K562 (cell line): Measurements from ENCODE around the gene UROD. TPM values are rescaled to one million over a fixed set of nuclear protein-coding genes. Genes with fewer than 3 reads are reported as not detected.

Experiments
- BRF1 ChIP-seq: IDR thresholded peaks from 3 replicates; pipeline ENCODE4 v1.6.1; 2011; ENCODE audit warnings: borderline replicate concordance, mild to moderate bottlenecking; ENCODE audit not compliant: insufficient read length; ENCODE audit errors: extremely low read depth
- CSDE1 ChIP-seq, 2 experiments: fragments of 450-650 bp; IDR thresholded peaks; 2 replicates each; pipeline ENCODE4 v1.6.1; 2016; ENCODE audit warnings: mild to moderate bottlenecking in 1 of 2
- CXXC5 ChIP-seq: fragments of 250-450 bp; sonication (Bioruptor Pico); IDR thresholded peaks from 2 replicates; pipeline ENCODE4 v1.8.0; 2022; ENCODE audit warnings: inconsistent platforms, mild to moderate bottlenecking, moderate library complexity
- HEY1 ChIP-seq: fragments of 250-450 bp; sonication (Bioruptor Pico); IDR thresholded peaks from 2 replicates; pipeline ENCODE4 v1.5.0; 2020; ENCODE audit warnings: mild to moderate bottlenecking, moderate library complexity, borderline replicate concordance
- ILF3 ChIP-seq: fragments of 450-650 bp; IDR thresholded peaks from 2 replicates; pipeline ENCODE4 v1.6.1; 2018; ENCODE audit warnings: antibody characterized with exemption, mild to moderate bottlenecking, moderate library complexity, borderline replicate concordance
- NFE2L1 ChIP-seq: fragments of 450-650 bp; IDR thresholded peaks from 2 replicates; pipeline ENCODE4 v1.6.1; 2016; ENCODE audit warnings: missing genetic modification characterization, low read depth, mild to moderate bottlenecking, missing compliant biosample characterization, moderate library complexity, borderline replicate concordance
- RBBP5 ChIP-seq: fragments of 200-600 bp; sonication (generic); IDR thresholded peaks from 2 replicates; pipeline ENCODE4 v1.6.1; 2012; ENCODE audit warnings: borderline replicate concordance, mild to moderate bottlenecking, low read length, control low read depth, inconsistent platforms; ENCODE audit not compliant: insufficient read depth, poor library complexity, severe bottlenecking
- RCOR1 ChIP-seq, 2 experiments: IDR thresholded peaks; 2 replicates each; pipeline ENCODE4 v1.6.1; 2012; ENCODE audit warnings: low read depth in 2 of 2, low read length in 2 of 2, borderline replicate concordance in 1 of 2, improper control_type of control experiment in 1 of 2
- THRAP3 ChIP-seq: fragments of 450-650 bp; IDR thresholded peaks from 2 replicates; pipeline ENCODE4 v1.6.1; 2016; ENCODE audit warnings: mild to moderate bottlenecking, inconsistent platforms, borderline replicate concordance
- ZKSCAN3 ChIP-seq: fragments of 250-450 bp; sonication (Bioruptor Pico); IDR thresholded peaks from 2 replicates; pipeline ENCODE4 v1.4.0; 2020
- ZNF584 ChIP-seq: fragments of 200-800 bp; sonication (Bioruptor generic); IDR thresholded peaks from 2 replicates; pipeline ENCODE4 v1.6.1; 2016; ENCODE audit warnings: low read depth, mild to moderate bottlenecking, missing genetic modification characterization, missing compliant biosample characterization
- polyA plus RNA-seq, 8 experiments: library from polyadenylated mRNA; depleted of rRNA in 4 of 8; stranded (reverse) in 5 of 8; unstranded in 3 of 8; fragments of >200 nt; fragmentation: Nextera tagmentation in 2 of 8; fragmentation: Illumina TruSeq in 1 of 8; extraction: Ambion mirVana in 2 of 8; extraction: Trizol in 1 of 8; gene quantifications; 2 replicates each; pipeline versions ENCODE4 v1.2.1 to v1.2.3, GENCODE V29; 2011 to 2014; ENCODE audit warnings: inconsistent platforms in 1 of 8, missing spikeins in 1 of 8
- total RNA-seq, 7 experiments: library from RNA; depleted of rRNA in 6 of 7; stranded (reverse); fragments of >200 nt in 6 of 7; fragmentation: Illumina TruSeq in 2 of 7; extraction: Trizol in 2 of 7; gene quantifications; 2 replicates each; pipeline versions ENCODE4 v1.2.1 to v1.2.3, GENCODE V29; 2011 to 2021; ENCODE audit warnings: low replicate concordance in 1 of 7
- TF ChIP-seq, protein P1 (sequence below): fragments of 200-600 bp; sonication (generic); IDR thresholded peaks from one replicate; pipeline ENCODE4 v1.6.1; 2012; ENCODE audit warnings: mild to moderate bottlenecking, low read depth, low read length, inconsistent platforms
- TF ChIP-seq, protein P2 (sequence below): fragments of 450-650 bp; IDR thresholded peaks from 2 replicates; pipeline ENCODE4 v1.6.1; 2016; ENCODE audit warnings: borderline replicate concordance

UROD gene
- total and polyA plus RNA-seq, 9 of the 15 experiments (the other 6 are each of a cell fraction or from before 2014, with no cell fraction given) = 533 to 2,933 (median 1,100) TPM

DNA sequence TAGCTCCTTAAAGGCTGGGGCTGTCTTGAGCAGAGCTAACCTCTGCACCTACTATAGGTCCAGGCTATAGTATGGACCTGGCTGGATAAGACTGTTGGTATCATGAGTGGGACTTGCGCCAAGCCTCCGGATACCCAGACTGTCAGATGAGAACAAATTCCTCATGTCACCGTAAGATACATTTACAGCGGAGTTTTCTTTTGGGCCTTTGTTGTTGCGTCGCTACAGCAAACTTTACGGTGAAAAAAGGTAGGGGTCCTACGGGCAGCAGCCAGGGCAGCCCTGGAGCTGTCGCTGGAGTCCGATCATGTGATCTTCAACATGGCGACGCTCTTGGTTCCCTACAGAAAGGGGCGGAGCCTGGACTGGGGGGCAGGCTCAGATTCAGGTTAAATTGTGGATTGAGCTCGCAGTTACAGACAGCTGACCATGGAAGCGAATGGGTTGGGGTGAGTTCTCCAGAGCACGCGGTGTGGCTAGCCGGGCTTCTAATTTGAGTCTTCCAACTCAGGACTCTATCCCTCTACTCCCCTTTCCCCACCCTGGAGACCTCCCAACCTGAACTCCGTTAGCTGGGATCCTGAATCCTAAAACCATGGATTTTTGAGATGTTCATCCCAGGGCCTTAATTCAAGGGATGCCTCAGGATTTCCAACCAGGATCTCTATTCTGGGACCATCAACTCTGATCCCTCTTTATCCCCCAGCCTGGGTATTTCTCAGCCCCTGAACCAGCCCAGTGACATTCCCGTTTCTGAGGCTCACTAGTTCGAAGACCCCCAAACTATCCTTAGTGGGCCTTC lies at the start of gene UROD (continued):
- TF ChIP-seq RBBP5 (peak; percentile 89), CXXC5 (CRISPR knock-in tag) (no peak; the same call in 1 of the 2 replicates), CSDE1 (IDR thresholded peaks at IDR 0.05) (no peak), RCOR1 (IDR thresholded peaks at IDR 0.05; ENCODE audit: borderline replicate concordance in 1 of 2, low read depth in 2 of 2, low read length in 2 of 2) (peak in 1 of 2 experiments; percentile 53; a peak in 1 of 4 replicates), THRAP3 (peak; percentile 90; the same call in 1 of the 2 replicates), ZNF584 (CRISPR knock-in tag) (no peak; the same call in 1 of the 2 replicates), ZKSCAN3 (no peak), ILF3 (peak; percentile 81; the same call in 1 of the 2 replicates), HEY1 (CRISPR knock-in tag) (no peak), NFE2L1 (no peak), BRF1 (no peak)
- TF ChIP-seq, protein P1, sequence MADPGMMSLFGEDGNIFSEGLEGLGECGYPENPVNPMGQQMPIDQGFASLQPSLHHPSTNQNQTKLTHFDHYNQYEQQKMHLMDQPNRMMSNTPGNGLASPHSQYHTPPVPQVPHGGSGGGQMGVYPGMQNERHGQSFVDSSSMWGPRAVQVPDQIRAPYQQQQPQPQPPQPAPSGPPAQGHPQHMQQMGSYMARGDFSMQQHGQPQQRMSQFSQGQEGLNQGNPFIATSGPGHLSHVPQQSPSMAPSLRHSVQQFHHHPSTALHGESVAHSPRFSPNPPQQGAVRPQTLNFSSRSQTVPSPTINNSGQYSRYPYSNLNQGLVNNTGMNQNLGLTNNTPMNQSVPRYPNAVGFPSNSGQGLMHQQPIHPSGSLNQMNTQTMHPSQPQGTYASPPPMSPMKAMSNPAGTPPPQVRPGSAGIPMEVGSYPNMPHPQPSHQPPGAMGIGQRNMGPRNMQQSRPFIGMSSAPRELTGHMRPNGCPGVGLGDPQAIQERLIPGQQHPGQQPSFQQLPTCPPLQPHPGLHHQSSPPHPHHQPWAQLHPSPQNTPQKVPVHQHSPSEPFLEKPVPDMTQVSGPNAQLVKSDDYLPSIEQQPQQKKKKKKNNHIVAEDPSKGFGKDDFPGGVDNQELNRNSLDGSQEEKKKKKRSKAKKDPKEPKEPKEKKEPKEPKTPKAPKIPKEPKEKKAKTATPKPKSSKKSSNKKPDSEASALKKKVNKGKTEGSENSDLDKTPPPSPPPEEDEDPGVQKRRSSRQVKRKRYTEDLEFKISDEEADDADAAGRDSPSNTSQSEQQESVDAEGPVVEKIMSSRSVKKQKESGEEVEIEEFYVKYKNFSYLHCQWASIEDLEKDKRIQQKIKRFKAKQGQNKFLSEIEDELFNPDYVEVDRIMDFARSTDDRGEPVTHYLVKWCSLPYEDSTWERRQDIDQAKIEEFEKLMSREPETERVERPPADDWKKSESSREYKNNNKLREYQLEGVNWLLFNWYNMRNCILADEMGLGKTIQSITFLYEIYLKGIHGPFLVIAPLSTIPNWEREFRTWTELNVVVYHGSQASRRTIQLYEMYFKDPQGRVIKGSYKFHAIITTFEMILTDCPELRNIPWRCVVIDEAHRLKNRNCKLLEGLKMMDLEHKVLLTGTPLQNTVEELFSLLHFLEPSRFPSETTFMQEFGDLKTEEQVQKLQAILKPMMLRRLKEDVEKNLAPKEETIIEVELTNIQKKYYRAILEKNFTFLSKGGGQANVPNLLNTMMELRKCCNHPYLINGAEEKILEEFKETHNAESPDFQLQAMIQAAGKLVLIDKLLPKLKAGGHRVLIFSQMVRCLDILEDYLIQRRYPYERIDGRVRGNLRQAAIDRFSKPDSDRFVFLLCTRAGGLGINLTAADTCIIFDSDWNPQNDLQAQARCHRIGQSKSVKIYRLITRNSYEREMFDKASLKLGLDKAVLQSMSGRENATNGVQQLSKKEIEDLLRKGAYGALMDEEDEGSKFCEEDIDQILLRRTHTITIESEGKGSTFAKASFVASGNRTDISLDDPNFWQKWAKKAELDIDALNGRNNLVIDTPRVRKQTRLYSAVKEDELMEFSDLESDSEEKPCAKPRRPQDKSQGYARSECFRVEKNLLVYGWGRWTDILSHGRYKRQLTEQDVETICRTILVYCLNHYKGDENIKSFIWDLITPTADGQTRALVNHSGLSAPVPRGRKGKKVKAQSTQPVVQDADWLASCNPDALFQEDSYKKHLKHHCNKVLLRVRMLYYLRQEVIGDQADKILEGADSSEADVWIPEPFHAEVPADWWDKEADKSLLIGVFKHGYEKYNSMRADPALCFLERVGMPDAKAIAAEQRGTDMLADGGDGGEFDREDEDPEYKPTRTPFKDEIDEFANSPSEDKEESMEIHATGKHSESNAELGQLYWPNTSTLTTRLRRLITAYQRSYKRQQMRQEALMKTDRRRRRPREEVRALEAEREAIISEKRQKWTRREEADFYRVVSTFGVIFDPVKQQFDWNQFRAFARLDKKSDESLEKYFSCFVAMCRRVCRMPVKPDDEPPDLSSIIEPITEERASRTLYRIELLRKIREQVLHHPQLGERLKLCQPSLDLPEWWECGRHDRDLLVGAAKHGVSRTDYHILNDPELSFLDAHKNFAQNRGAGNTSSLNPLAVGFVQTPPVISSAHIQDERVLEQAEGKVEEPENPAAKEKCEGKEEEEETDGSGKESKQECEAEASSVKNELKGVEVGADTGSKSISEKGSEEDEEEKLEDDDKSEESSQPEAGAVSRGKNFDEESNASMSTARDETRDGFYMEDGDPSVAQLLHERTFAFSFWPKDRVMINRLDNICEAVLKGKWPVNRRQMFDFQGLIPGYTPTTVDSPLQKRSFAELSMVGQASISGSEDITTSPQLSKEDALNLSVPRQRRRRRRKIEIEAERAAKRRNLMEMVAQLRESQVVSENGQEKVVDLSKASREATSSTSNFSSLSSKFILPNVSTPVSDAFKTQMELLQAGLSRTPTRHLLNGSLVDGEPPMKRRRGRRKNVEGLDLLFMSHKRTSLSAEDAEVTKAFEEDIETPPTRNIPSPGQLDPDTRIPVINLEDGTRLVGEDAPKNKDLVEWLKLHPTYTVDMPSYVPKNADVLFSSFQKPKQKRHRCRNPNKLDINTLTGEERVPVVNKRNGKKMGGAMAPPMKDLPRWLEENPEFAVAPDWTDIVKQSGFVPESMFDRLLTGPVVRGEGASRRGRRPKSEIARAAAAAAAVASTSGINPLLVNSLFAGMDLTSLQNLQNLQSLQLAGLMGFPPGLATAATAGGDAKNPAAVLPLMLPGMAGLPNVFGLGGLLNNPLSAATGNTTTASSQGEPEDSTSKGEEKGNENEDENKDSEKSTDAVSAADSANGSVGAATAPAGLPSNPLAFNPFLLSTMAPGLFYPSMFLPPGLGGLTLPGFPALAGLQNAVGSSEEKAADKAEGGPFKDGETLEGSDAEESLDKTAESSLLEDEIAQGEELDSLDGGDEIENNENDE = peak; percentile 99
- TF ChIP-seq, protein P2, sequence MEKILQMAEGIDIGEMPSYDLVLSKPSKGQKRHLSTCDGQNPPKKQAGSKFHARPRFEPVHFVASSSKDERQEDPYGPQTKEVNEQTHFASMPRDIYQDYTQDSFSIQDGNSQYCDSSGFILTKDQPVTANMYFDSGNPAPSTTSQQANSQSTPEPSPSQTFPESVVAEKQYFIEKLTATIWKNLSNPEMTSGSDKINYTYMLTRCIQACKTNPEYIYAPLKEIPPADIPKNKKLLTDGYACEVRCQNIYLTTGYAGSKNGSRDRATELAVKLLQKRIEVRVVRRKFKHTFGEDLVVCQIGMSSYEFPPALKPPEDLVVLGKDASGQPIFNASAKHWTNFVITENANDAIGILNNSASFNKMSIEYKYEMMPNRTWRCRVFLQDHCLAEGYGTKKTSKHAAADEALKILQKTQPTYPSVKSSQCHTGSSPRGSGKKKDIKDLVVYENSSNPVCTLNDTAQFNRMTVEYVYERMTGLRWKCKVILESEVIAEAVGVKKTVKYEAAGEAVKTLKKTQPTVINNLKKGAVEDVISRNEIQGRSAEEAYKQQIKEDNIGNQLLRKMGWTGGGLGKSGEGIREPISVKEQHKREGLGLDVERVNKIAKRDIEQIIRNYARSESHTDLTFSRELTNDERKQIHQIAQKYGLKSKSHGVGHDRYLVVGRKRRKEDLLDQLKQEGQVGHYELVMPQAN = peak; percentile 93
